ENCODE measurements around the gene CMIP.
A peak's percentile ranks its signal among the peaks of the same experiment; 100 is the strongest.

Gene CMIP

GRCh38 chr16:81612351-81613163 is 167.9 kb downstream of the CMIP start:
- no peak for DNase-seq

DNA sequence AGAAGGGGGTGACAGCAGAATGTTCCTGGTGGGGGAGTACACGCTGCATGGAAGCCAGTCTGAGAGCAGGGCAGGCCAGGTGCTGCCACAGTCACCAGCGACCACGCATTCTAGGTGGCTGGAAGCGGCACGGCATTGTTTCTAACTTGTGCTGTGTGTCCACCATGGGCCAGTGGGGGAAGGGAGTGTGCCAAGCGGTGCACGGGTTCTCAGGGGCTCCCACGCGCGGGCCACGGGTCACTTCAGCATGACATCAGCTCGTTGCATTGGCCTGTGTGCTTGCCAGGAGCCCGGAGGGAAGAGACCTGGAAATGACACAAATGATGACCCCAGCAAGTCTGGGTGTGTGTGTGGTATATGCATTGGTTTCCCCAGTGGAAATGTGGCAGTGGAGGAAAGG is 169.6 kb downstream of the CMIP start:
- no peak for DNase-seq

DNA sequence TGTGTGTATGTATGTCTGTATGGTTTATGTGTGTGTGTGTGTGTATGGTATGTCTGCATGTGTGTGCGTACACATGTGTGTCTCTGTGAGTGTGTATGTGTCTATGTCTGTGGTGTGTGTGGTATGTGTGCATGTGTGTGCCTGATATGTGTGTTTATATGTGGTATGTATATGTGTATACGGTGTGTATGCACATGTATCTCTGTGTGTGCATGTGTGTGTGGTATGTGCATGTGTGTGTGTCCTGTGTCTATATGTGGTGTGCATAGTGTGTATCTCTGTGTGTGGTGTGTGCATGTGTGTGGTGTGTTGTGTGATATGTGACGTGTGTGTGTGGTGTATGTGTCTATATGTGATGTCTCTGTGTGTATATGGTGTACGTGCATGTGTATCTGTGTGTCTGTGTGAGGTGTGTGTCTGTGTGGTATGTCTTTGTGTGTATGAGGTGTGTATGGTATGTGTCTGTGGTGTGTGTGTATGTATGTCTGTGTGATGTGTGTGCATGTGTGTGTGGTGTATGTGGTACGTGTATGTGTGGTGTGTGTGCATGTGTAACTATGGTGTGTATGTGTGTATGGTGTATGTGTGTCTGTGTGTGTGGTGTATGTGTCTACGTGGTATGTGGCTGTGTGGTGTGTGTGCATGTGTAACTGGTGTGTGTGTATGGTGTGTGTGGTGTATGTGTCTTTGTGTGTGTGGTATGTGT is 170.2 kb downstream of the CMIP start:
- DNase-seq: no peak

GRCh38 chr16:81615411-81615810 is 170.8 kb downstream of the CMIP start:
- no peak for DNase-seq

DNA sequence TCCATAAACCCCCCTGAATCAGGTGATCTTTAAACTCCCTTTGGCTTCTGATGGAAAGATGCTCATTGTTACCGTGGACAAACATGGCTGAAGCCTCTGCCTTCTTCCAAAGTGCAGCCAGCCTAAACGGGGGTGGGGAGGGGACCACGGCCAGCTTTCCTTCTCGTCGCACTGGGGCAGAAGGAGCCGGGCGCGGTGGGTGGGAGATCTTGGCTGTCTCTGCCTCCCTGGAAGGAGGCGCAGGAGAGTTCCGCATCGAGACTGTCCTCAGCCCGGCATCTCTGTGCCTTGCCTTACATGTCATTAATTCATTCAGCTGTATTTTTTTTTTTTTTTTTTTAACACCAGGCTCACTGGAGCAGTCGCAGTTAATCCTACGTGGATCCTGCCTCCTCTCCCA is 171.2 kb downstream of the CMIP start:
- no peak for DNase-seq

DNA sequence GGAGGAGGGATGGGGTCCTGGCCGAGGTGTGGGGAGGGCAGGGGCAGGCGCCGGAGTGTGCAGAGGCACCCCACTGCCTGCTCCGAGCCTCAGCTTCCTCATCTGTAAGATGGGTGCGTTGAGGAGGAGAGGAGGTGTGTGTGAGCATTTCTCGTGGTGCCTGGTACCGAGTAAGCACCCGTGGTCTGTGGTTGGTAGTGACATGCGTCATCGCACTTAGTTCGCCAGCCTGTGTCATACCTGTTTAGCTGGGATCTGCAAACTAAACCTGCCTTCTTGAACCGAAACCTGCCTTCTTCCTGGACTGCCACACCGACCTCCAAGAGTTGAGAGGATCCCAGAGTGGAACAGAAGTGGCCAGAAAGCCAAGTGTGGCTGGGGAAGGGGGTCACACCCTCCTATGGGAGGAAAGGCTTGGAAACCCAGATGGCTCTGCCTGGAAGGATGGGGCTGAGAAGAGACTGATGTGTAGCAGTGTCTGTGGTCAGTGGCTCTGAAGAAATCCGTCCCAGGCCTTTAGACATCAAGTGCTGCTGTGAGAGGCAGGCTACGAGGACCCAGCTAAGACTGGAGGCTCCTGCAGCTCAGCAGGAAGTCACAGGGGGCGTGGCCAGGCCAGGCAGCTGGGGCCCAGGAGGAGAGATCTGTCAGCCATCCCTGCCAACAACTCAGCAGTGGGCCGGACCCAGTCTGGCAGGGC is 171.9 kb downstream of the CMIP start:
- DNase-seq: no peak

DNA sequence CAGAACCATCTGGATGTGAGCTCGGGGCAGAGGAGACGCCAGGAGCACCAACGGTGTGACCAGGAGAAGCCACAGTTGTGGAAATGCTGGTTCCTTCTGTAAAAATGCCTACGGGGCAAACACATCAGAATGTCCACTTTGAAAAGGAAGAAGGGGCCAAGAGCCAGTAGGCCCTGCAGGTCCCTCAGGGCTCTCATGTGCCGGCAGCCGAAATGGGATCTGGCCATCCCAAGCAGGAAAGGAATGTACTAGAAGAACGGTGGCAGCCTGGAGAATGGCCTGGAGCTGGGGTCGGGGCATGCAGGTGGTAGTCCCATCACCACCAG is 172.4 kb downstream of the CMIP start:
- no peak for DNase-seq

DNA sequence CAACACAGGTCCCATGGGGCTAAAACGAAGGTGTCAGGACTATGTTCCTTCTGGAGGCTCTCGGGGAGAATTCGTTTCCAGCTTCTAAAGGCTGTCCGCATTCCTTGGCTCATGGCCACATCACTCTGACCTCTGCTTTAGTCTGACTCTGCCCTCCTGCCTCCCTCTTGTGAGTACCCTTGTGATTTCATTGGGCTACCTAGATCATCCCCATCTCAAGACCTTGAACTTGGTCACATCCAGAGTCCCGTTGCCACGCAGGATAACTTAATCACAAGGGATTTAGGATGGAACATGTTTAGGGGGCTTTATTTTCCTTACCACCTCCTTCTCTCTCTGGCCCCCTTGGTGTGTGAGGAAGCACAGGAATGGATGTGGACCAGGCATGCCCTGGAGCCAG is 173.6 kb downstream of the CMIP start:
- DNase-seq: no peak

- DNase-seq: no peak
These were observed 174.1 kb downstream of the CMIP start for GRCh38 chr16:81618661-81619060.

DNA sequence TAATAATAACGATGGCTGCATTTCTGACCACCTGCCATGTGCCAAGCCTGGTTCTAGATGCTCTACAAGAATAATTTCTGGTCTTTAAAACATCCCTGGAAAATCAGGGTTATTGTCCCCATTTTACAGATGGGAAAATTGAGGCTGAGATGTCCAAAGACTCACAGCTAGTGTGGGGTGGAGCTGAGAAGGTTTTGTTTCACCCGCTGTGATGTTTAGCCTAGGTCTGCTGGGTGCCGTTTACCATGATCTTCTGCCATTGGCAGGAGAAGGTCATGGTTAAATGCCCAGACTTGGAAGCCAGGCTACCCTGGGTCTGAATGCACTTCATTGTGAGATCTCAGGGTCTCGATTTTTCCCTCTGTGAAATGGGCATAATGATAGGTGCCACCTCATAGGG is 175.4 kb downstream of the CMIP start:
- no peak for DNase-seq

DNA sequence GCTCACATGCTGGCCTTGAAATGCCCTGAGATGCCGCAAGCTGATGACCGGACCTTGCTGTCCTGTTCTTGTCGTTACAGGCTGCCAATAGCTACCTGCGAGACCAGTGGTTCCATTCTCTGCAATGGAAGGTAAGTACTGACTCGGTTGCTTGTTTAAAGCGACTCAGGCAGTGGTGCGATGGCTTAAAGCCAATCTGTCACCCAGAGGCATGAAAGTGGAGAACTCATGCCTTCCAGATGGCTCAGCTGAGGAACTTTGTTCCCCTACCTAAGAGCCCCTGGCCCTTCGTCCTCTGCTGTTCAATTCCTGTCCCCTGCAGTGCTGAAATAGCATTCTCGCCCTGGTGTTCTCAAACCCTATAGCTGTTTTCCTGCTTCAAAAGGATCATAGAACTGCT is 176.2 kb downstream of the CMIP start:
- no peak for DNase-seq

- no peak for DNase-seq
These were observed 176.9 kb downstream of the CMIP start for GRCh38 chr16:81621496-81621895.

GRCh38 chr16:81623365-81624102 is 178.9 kb downstream of the CMIP start:
- peak; percentile 75 for DNase-seq

GRCh38 chr16:81624403-81624759 is 179.8 kb downstream of the CMIP start:
- no peak for DNase-seq

- DNase-seq: peak; percentile 18
These were observed 180.3 kb downstream of the CMIP start for GRCh38 chr16:81624760-81625543.

DNA sequence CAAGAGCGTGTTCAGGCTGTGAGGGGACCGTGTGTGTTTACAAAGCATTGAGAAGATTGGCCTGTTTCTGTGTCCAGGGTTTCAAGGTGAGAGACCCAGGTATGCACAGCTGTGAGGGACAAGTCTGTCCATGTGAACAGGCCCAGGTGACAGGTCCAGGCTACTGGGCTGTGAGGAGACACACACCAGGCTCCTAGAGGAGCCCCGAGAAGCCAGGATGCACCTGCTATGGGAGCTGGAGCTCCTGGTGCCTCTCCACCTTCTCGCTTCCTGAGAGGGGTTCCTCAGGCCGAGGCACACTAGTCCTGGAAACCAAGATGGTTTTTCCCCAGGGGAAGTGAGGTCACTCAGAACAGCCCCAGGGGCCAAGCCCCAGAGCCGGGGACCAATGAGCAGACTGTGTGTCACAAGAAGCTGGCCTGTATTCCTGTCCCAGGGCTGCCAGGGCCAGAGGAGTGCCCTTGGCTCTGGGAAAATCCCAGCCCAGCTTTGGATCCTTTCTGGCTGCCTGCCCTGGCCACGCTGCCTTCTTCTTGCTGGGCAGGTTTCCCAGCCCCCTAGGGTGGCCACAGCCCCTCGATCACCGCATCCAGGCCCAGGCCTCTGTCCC is 181.0 kb downstream of the CMIP start:
- no peak for DNase-seq

- no peak for DNase-seq
These were observed 181.6 kb downstream of the CMIP start for GRCh38 chr16:81626181-81626674.

- no peak for DNase-seq
These were observed 182.4 kb downstream of the CMIP start for GRCh38 chr16:81627024-81627423.

DNA sequence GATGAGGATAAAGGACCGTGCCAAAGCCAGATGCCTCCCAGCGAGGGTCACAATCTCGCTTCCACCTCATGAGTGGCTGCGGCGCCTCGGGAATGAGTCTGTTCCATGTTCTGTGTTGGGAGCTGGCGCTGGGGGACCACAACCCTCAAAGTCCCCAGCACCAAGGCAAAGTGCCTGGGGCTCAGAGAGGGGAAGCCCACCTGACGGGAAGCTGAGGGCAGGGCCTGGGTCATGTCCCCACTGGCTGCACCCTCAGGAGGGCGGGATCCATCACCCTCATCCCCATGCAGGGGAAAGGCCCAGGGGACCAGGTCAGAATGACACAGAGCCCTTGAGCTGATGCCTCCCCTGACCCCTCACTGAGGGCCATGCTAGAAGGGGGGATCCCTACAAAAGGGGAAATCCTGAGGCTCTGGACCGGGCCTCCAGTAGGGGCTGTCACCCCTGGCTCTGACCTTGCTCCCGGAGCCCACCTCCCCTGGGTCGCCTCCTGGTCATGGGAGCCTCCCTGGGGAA is 183.2 kb downstream of the CMIP start:
- no peak for DNase-seq

DNA sequence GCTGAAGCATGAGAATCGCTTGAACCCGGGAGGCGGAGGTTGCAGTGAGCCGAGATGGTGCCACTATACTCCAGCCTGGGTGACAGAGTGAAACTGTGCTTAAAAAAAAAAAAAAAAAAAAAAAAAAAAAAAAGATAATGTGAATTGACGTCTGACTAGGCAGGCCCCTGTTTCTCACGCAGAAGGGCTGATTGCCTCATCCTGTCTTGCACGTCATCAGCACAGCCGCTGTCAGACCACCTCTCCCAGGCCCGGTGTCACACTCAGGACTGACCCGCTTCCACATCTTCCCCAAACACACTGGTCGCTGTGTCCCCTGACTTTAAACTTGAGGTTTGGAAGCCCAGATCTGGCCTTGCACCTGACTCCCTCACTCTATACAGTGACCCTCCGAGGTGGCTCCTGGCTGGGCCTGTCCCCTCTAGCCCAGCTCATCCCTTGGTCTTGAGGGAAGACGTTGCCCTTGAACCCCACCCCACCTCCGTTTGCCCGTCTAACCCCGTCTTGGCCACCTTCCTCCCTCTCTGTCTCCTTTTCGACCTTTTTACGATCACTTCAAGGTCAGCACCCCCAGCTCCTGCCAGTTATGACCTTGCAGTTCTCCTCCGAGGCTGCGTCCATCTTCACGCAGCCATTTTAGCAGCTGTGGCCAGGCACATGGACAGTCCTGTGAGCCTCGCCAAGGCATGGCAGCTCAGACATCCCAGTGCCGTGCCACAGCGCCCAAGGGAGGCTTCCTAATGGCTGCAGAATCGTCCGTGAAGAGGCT is 184.6 kb downstream of the CMIP start:
- DNase-seq: peak; percentile 12
